AG04449 (cell line): ENCODE results near the gene RBM28.

Experiments
- CTCF ChIA-PET: fragments of 350-600 bp; formaldehyde crosslinking; extraction: SDS; loops from one replicate; lab custom pipeline; 2021; ENCODE audit warnings: antibody characterized with exemption; lab: Yijun Ruan, JAX
- POLR2A ChIA-PET: fragments of 400-600, 350-600 bp; formaldehyde crosslinking; extraction: SDS; loops from one replicate; lab custom pipeline; 2020; ENCODE audit warnings: antibody characterized with exemption, inconsistent platforms; lab: Yijun Ruan, JAX
- DNase-seq: peaks from one replicate; pipeline ENCODE4 v3.0.0-alpha.2; 2010; ENCODE audit warnings: low read depth, low spot score
- H3K4me3 ChIP-seq: 2 replicates; pipeline ENCODE4 v1.5.1; 2011; ENCODE audit warnings: low read depth, mild to moderate bottlenecking, control low read depth, low read length
- TF ChIP-seq, protein P1 (sequence below): IDR thresholded peaks from one replicate; pipeline ENCODE4 v1.5.1; 2011; ENCODE audit warnings: mild to moderate bottlenecking, moderate library complexity, low read length, control low read depth, inconsistent platforms; ENCODE audit not compliant: insufficient read depth; ENCODE audit errors: missing control alignments

RBM28 gene

DNA sequence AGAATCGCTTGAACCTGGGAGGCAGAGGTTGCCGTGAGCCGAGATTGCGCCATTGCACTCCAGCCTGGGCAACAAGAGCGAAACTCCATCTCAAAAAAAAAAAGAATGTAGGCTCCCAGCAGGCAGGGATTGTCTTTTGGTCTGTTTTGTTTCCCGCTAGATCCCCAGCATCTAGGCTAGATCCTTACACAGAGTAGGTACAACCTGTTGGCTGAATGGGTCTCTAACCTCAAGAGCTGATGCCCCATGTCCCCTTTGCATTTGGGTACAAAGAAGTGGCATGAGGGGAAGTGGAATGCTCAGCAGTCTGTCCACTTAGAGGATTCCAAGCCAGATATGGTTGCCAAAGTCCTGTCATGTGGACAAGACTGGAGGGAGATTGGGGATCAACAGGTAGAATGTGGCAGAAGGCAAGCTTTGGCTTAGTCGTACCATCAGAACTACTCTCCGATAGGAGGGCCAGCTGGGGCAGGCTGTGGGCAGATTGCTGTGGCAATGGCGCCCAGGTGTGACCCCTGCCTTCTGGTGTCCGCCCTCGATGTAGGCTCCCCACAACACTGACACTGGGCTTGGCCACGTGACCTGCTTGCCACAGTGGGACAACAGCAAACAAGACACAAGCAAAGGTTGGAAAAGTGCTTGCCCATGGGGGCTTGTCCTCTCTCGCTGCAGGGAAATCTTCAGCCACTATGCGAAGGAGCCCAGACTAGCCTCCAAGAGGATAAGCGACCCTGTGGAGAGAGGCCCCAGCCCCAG lies 81.3 kb downstream of the RBM28 start:
- H3K4me3 ChIP-seq, result no peak overlapping the region
- no peak for DNase-seq
- ChIA-PET POLR2A (no interaction called here), CTCF (interaction anchor here (0.7 kb wide), 1 partner anchor 319 kb away, joined by 3 read pairs; no protein-coding TSS in a partner anchor)
- TF ChIP-seq, protein P1, sequence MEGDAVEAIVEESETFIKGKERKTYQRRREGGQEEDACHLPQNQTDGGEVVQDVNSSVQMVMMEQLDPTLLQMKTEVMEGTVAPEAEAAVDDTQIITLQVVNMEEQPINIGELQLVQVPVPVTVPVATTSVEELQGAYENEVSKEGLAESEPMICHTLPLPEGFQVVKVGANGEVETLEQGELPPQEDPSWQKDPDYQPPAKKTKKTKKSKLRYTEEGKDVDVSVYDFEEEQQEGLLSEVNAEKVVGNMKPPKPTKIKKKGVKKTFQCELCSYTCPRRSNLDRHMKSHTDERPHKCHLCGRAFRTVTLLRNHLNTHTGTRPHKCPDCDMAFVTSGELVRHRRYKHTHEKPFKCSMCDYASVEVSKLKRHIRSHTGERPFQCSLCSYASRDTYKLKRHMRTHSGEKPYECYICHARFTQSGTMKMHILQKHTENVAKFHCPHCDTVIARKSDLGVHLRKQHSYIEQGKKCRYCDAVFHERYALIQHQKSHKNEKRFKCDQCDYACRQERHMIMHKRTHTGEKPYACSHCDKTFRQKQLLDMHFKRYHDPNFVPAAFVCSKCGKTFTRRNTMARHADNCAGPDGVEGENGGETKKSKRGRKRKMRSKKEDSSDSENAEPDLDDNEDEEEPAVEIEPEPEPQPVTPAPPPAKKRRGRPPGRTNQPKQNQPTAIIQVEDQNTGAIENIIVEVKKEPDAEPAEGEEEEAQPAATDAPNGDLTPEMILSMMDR, result no peak

DNA sequence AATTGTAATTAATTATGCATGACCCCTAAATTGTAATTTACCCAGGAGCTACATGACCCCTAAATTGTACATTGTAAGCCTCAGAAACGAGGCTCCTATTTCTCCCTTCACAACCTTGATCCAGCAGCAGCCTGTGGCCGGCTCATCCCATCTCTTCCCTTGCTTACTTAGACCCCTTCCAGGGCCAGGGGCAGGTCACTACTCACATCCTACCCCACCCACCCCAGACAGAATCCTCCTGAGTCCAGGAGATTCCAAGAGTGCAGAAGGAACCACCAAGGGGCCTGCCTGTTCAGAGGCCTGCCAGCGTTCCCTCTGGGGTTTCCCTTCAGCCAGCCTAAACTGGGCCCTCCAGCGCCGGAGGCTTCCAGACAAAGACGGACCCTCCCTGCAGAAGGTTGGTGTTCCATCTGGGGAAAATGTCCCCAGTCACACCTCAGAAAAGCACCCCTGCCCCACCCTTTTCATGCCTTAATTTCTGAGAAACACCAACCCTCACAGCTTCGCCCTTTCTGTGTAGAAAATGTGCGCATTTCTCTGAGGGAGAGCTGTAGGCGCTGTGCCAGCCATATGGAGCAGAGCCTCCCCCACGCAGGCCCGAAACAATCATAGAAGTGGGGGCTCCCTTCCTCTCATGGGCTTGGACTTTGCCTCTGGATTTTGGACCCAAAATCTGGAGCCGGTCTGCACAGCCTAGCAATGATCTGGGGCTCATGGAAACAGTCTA lies 83.5 kb downstream of the RBM28 start:
- CTCF ChIA-PET, result no interaction called here
- TF ChIP-seq, protein P1, result no peak
- no peak for DNase-seq
- POLR2A ChIA-PET, result no interaction called here
- H3K4me3 ChIP-seq, result no peak overlapping the region

DNA sequence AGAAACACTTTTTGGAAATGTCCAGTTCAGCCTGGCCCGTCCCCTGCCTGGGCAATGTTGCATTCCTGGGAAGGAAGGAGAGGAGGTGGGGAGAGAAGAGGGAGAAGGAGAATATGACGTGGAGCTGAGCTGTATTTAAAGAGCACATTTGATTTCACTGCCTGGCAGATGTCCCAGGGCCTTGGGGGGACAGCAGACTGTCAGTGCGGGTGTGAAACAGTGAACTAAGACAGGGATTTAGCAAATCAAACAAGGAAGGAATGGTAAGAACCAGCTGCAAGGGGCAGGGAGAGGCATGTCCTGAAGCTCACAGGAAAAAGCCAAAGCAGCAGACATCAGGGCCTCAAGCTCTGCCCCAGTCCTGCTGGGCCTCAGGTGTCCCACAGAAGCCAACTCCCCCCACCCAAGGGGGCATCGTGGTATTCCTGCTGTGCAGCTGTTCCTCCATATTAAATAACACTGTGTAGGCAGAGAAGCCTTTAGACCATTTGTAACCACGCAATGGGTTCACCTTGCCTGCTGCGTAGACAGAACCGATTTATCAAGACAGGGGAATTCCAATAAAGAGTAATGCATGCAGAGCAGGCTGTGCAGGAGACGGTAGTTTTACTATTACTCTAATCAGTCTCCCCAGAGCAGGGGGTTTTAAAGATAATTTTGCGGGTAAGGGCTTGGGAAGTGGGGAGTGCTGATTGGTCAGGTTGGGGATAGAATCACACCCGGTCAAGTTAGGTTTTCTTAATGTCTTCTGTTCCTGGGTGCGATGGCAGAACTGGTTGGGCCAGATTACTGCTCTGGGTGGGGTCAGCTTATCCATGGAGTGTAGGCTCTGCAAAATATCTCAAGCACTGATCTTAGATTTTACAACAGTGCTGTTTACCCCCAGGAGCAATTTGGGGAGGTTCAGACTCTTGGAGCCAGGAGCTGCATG lies 84.3 kb downstream of the RBM28 start:
- ChIA-PET CTCF (no interaction called here), POLR2A (no interaction called here)
- H3K4me3 ChIP-seq, result no peak overlapping the region
- no peak for DNase-seq
- TF ChIP-seq, protein P1, result no peak

DNA sequence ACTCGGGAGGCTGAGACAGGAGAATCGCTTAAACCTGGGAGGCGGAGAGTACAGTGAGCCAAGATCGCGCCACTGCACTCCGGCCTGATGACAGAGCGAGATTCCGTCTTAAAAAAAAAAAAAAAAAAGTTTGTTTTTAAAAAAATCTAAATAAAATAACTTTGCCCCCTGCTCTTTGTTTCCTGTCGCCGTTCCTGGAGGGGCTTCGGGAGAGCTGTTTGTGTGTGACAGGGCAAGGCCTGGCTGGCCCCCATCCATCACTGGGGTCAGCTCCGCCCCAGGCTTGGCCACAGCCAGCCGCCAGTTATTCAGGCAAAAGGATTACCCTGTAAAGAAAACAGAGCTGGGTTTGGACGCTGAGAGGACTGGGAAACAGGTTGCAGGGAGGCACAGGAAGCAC lies 86.2 kb downstream of the RBM28 start:
- no peak for DNase-seq
- ChIA-PET POLR2A (no interaction called here), CTCF (no interaction called here)
- TF ChIP-seq, protein P1, result no peak
- no peak overlapping the region for H3K4me3 ChIP-seq

DNA sequence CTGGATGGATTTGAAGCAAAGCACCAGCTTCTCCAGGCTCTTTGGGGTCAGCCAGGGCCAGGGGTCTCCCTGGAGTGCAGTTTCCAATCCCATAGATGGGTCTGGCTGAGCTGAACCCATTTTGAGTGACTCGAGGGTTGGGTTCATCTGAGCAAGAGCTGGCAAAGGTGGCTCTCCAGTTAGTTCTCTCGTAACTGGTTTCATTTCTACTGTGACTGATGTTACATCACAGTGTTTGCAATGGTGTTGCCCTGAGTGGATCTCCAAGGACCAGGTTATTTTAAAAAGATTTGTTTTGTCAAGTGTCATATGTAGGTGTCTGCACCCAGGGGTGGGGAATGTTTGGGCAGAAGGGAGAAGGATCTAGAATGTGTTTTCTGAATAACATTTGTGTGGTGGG lies 88.4 kb downstream of the RBM28 start:
- ChIA-PET CTCF (interaction anchor here (1.3 kb wide), 1 partner anchor 12 kb away, joined by 4 read pairs; no protein-coding TSS in a partner anchor), POLR2A (no interaction called here)
- no peak for DNase-seq
- no peak overlapping the region for H3K4me3 ChIP-seq
- TF ChIP-seq, protein P1, result no peak
